Neural cell (in vitro differentiated cells): Measurements from ENCODE around the gene USP35.

Source experiments
- EP300 ChIP-seq: fragments of 450-650 bp; conservative IDR thresholded peaks from 2 replicates; pipeline ENCODE4 v1.6.1; 2014; ENCODE audit warnings: antibody characterized with exemption, mild to moderate bottlenecking, moderate library complexity; ENCODE audit not compliant: poor library complexity, severe bottlenecking
- EZH2 ChIP-seq: fragments of 200-600, 300-800 bp; shearing (Covaris generic), sonication (generic); IDR thresholded peaks from 2 replicates; pipeline ENCODE4 v1.6.1; 2014; ENCODE audit warnings: antibody characterized with exemption, low read length, borderline replicate concordance, mild to moderate bottlenecking; ENCODE audit not compliant: insufficient read depth, poor library complexity, severe bottlenecking
- MXI1 ChIP-seq: fragments of 450-650 bp; conservative IDR thresholded peaks from 2 replicates; pipeline ENCODE4 v1.6.1; 2014; ENCODE audit warnings: antibody characterized with exemption, mild to moderate bottlenecking; ENCODE audit not compliant: poor library complexity, severe bottlenecking
- TF ChIP-seq, protein P1 (sequence below): fragments of 450-650 bp; IDR thresholded peaks from 2 replicates; pipeline ENCODE4 v1.5.1; 2014; ENCODE audit warnings: antibody characterized with exemption, mild to moderate bottlenecking, moderate library complexity; ENCODE audit not compliant: poor library complexity, severe bottlenecking

DNA sequence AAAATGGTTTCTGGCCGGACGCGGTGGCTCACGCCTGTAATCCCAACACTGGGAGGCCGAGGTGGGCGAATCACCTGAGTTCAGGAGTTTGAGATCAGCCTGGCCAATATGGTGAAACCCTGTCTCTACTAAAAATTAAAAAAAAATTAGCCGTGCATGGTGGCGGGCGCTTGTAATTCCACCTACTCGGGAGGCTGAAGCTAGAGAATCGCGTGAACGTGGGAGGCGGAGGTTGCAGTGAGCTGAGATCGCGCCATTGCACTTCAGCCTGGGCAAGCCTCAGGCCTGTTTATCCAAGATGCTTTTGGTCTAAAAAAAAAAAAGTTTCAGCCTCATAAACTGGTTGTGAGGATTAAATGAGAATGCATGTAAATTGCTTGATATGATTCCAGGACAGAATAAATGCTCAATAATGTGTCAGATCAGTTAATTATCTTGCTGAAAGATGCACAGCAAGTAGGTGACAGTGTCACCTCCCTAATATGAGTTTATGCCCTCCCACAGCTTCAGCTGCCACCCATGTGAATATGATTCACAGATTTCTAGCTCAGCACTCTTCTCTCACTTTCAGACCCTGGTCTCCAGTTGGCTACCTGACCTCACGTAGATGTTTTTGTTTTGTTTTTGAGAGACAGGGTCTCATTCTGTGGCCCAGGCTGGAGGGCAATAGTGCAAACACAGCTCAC, 48.2 kb upstream of the USP35 start:
- TF ChIP-seq, protein P1, sequence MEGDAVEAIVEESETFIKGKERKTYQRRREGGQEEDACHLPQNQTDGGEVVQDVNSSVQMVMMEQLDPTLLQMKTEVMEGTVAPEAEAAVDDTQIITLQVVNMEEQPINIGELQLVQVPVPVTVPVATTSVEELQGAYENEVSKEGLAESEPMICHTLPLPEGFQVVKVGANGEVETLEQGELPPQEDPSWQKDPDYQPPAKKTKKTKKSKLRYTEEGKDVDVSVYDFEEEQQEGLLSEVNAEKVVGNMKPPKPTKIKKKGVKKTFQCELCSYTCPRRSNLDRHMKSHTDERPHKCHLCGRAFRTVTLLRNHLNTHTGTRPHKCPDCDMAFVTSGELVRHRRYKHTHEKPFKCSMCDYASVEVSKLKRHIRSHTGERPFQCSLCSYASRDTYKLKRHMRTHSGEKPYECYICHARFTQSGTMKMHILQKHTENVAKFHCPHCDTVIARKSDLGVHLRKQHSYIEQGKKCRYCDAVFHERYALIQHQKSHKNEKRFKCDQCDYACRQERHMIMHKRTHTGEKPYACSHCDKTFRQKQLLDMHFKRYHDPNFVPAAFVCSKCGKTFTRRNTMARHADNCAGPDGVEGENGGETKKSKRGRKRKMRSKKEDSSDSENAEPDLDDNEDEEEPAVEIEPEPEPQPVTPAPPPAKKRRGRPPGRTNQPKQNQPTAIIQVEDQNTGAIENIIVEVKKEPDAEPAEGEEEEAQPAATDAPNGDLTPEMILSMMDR, result no peak
- TF ChIP-seq EP300, result no peak
- TF ChIP-seq EZH2, result no peak
- no peak for TF ChIP-seq MXI1
